Measurements from ENCODE around the gene BRD1.

Gene BRD1

GRCh38 chr22:49734882-49735281 lies 92.8 kb downstream of the BRD1 start:
- Histone ChIP-seq H3K36me3 (ENCODE audit: insufficient read depth, low read depth, low read length) (no peaks in the 10 kb centered on the region), H3K4me1 (ENCODE audit: insufficient read depth, low read length) (0 out of 2 replicates have a peak, but pooled peaks cover 3% of the 10 kb centered on the region), H3K27ac (ENCODE audit: low read length) (no peak overlapping the region), H3K4me3 (ENCODE audit: low read length) (no peak overlapping the region), H3K9me3 (ENCODE audit: insufficient read depth, low read depth, low read length) (peaks cover 17% of the 10 kb centered on the region), H3K27me3 (ENCODE audit: insufficient read depth, low read length) (no peaks in the 10 kb centered on the region; the same call in 1 of the 2 replicates), H3K9ac (ENCODE audit: low read depth, low read length) (no peak overlapping the region)

- H3K4me3 ChIP-seq (ENCODE audit: low read length) = no peak overlapping the region
- no peaks in the 10 kb centered on the region for H3K36me3 ChIP-seq (ENCODE audit: insufficient read depth, low read depth, low read length)
- H3K27me3 ChIP-seq (ENCODE audit: insufficient read depth, low read length) = no peaks in the 10 kb centered on the region; the same call in 1 of the 2 replicates
- peaks cover 14% of the 10 kb centered on the region for H3K9me3 ChIP-seq (ENCODE audit: insufficient read depth, low read depth, low read length)
- H3K4me1 ChIP-seq (ENCODE audit: insufficient read depth, low read length) = 0 out of 2 replicates have a peak, but pooled peaks cover 3% of the 10 kb centered on the region
- no peak overlapping the region for H3K27ac ChIP-seq (ENCODE audit: low read length)
- H3K9ac ChIP-seq (ENCODE audit: low read depth, low read length) = no peak overlapping the region
Measured at GRCh38 chr22:49734390-49734789, 93.3 kb downstream of the BRD1 start.

DNA sequence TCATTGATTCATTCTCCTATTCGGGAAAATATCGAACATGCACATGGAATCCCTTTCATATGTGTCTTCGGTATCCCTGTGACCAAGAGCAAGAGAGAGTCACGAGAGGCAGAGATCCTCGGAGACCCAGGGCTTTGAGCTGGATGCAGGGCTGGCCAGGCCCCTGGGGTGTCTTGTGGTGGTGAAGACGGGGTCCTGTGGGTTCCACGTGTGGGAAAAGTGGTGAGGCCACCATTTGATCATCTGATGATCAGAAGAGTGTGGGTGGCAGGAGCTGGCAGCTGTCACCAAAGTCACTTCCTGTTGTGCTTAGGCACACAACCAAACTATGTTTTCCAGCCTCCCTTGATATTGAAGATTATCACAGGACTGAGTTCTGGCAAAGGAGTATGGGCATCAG lies 94.0 kb downstream of the BRD1 start:
- Histone ChIP-seq H3K27ac (ENCODE audit: low read length) (no peak overlapping the region), H3K27me3 (ENCODE audit: insufficient read depth, low read length) (no peaks in the 10 kb centered on the region; the same call in 1 of the 2 replicates), H3K9me3 (ENCODE audit: insufficient read depth, low read depth, low read length) (peaks cover 6% of the 10 kb centered on the region), H3K4me1 (ENCODE audit: insufficient read depth, low read length) (0 out of 2 replicates have a peak, but pooled peaks cover 3% of the 10 kb centered on the region), H3K9ac (ENCODE audit: low read depth, low read length) (no peak overlapping the region), H3K36me3 (ENCODE audit: insufficient read depth, low read depth, low read length) (no peaks in the 10 kb centered on the region), H3K4me3 (ENCODE audit: low read length) (no peak overlapping the region)

DNA sequence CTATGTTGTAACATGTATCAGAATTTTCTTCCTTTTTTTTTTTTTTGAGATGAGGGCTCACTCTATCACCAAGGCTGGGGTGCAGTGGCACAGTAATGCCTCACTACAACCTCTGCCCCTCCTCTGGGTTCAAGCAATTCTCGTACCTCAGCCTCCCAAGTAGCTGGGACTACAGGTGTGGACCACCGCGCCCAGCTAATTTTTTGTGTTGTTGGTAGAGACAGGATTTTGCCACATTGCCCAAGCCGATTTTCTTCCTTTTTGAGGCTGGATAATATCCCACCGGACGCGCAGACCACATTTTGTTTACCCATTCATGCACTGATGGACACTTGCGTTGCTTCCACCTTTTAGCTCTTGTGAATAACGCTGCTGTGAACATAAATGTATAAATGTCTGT lies 97.0 kb downstream of the BRD1 start:
- Histone ChIP-seq H3K27me3 (ENCODE audit: insufficient read depth, low read length) (peaks cover 17% of the 10 kb centered on the region), H3K9me3 (ENCODE audit: insufficient read depth, low read depth, low read length) (no peaks in the 10 kb centered on the region; the same call in 1 of the 2 replicates), H3K4me1 (ENCODE audit: insufficient read depth, low read length) (0 out of 2 replicates have a peak, but pooled peaks cover 3% of the 10 kb centered on the region)

GRCh38 chr22:49728570-49729271 lies 99.0 kb downstream of the BRD1 start:
- no peaks in the 10 kb centered on the region for H3K36me3 ChIP-seq (ENCODE audit: insufficient read depth, low read depth, low read length)
- no peak overlapping the region for H3K27ac ChIP-seq (ENCODE audit: low read length)
- peaks cover 36% of the 10 kb centered on the region for H3K27me3 ChIP-seq (ENCODE audit: insufficient read depth, low read length)
- H3K4me1 ChIP-seq (ENCODE audit: insufficient read depth, low read length) = 0 out of 2 replicates have a peak, but pooled peaks cover 3% of the 10 kb centered on the region
- no peak overlapping the region for H3K9ac ChIP-seq (ENCODE audit: low read depth, low read length)
- no peak overlapping the region for H3K4me3 ChIP-seq (ENCODE audit: low read length)
- no peaks in the 10 kb centered on the region; the same call in 1 of the 2 replicates for H3K9me3 ChIP-seq (ENCODE audit: insufficient read depth, low read depth, low read length)

More for the DNA sequence above, 97.0 kb downstream of the BRD1 start:
- Histone ChIP-seq H3K27ac (ENCODE audit: low read length) (no peak overlapping the region), H3K9ac (ENCODE audit: low read depth, low read length) (no peak overlapping the region), H3K4me3 (ENCODE audit: low read length) (no peak overlapping the region), H3K36me3 (ENCODE audit: insufficient read depth, low read depth, low read length) (no peaks in the 10 kb centered on the region)

GRCh38 chr22:49727881-49728569 lies 99.6 kb downstream of the BRD1 start:
- no peaks in the 10 kb centered on the region; the same call in 1 of the 2 replicates for H3K9me3 ChIP-seq (ENCODE audit: insufficient read depth, low read depth, low read length)
- no peak overlapping the region for H3K9ac ChIP-seq (ENCODE audit: low read depth, low read length)
- H3K36me3 ChIP-seq (ENCODE audit: insufficient read depth, low read depth, low read length) = no peaks in the 10 kb centered on the region
- peaks cover 43% of the 10 kb centered on the region for H3K27me3 ChIP-seq (ENCODE audit: insufficient read depth, low read length)
- no peak overlapping the region for H3K4me3 ChIP-seq (ENCODE audit: low read length)
- 0 out of 2 replicates have a peak, but pooled peaks cover 2% of the 10 kb centered on the region for H3K4me1 ChIP-seq (ENCODE audit: insufficient read depth, low read length)
- no peak overlapping the region for H3K27ac ChIP-seq (ENCODE audit: low read length)

DNA sequence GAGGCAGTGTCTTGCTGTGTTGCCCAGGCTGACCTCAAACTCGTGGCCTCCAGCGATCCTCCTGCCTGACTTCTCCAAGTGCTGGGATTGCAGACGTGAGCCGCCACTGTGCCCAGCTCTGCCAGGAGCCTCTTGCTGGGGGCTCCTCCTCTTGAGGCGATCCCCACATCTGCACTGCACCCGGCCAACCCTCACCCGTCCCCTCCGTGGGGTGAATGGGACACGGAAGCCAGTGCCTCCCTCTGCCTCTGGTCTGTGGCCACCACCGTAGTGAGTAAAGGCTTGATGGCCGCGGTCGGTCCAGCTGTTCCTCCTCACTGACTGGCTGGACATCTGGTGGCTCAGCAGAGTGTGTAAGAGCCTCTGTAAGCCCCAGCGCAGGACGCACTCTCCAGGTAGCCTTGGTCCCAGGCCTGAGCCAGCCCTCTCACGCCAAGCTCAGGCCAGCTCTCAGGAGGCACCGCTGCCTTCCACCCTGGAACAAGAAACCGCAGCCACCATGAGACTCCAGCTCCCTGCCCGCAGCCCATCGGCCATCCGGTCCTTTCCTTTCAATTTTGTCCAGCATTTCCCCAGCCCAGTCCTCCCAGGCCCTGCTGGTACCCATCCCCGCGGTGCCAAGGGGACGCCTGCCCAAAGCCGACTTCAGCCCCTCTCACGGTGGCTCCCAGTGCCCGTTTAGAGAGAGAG lies 100.3 kb downstream of the BRD1 start:
- no peaks in the 10 kb centered on the region for H3K4me1 ChIP-seq (ENCODE audit: insufficient read depth, low read length)
- H3K27ac ChIP-seq (ENCODE audit: low read length) = no peak overlapping the region
- H3K27me3 ChIP-seq (ENCODE audit: insufficient read depth, low read length) = peaks cover 45% of the 10 kb centered on the region
- H3K4me3 ChIP-seq (ENCODE audit: low read length) = no peak overlapping the region
- no peaks in the 10 kb centered on the region for H3K36me3 ChIP-seq (ENCODE audit: insufficient read depth, low read depth, low read length)
- H3K9ac ChIP-seq (ENCODE audit: low read depth, low read length) = no peak overlapping the region
- H3K9me3 ChIP-seq (ENCODE audit: insufficient read depth, low read depth, low read length) = no peaks in the 10 kb centered on the region; the same call in 1 of the 2 replicates

- no peaks in the 10 kb centered on the region for H3K4me1 ChIP-seq (ENCODE audit: insufficient read depth, low read length)
- no peaks in the 10 kb centered on the region for H3K9me3 ChIP-seq (ENCODE audit: insufficient read depth, low read depth, low read length)
- H3K36me3 ChIP-seq (ENCODE audit: insufficient read depth, low read depth, low read length) = no peaks in the 10 kb centered on the region
- H3K4me3 ChIP-seq (ENCODE audit: low read length) = no peak overlapping the region
- peaks cover 45% of the 10 kb centered on the region for H3K27me3 ChIP-seq (ENCODE audit: insufficient read depth, low read length)
- H3K27ac ChIP-seq (ENCODE audit: low read length) = no peak overlapping the region
- no peak overlapping the region for H3K9ac ChIP-seq (ENCODE audit: low read depth, low read length)
Measured at GRCh38 chr22:49726701-49727101, 101.0 kb downstream of the BRD1 start.

- H3K27ac ChIP-seq (ENCODE audit: low read length) = no peak overlapping the region
- no peak overlapping the region for H3K9ac ChIP-seq (ENCODE audit: low read depth, low read length)
- no peaks in the 10 kb centered on the region for H3K4me1 ChIP-seq (ENCODE audit: insufficient read depth, low read length)
- no peaks in the 10 kb centered on the region for H3K9me3 ChIP-seq (ENCODE audit: insufficient read depth, low read depth, low read length)
- H3K27me3 ChIP-seq (ENCODE audit: insufficient read depth, low read length) = peaks cover 45% of the 10 kb centered on the region
- no peak overlapping the region for H3K4me3 ChIP-seq (ENCODE audit: low read length)
- H3K36me3 ChIP-seq (ENCODE audit: insufficient read depth, low read depth, low read length) = no peaks in the 10 kb centered on the region
Measured at GRCh38 chr22:49726022-49726681, 101.5 kb downstream of the BRD1 start.

- Histone ChIP-seq H3K4me1 (ENCODE audit: insufficient read depth, low read length) (no peaks in the 10 kb centered on the region), H3K27me3 (ENCODE audit: insufficient read depth, low read length) (peaks cover 45% of the 10 kb centered on the region)
Measured at GRCh38 chr22:49725516-49725915, 102.2 kb downstream of the BRD1 start.

GRCh38 chr22:49724893-49725489 lies 102.7 kb downstream of the BRD1 start:
- no peak overlapping the region for H3K27ac ChIP-seq (ENCODE audit: low read length)
- peaks cover 45% of the 10 kb centered on the region for H3K27me3 ChIP-seq (ENCODE audit: insufficient read depth, low read length)
- H3K9me3 ChIP-seq (ENCODE audit: insufficient read depth, low read depth, low read length) = no peaks in the 10 kb centered on the region
- peak overlapping the region; percentile 54; the same call in 1 of the 2 replicates for H3K4me3 ChIP-seq (ENCODE audit: low read length)
- H3K36me3 ChIP-seq (ENCODE audit: insufficient read depth, low read depth, low read length) = no peaks in the 10 kb centered on the region
- H3K4me1 ChIP-seq (ENCODE audit: insufficient read depth, low read length) = no peaks in the 10 kb centered on the region
- no peak overlapping the region for H3K9ac ChIP-seq (ENCODE audit: low read depth, low read length)

More at GRCh38 chr22:49725516-49725915, 102.2 kb downstream of the BRD1 start:
- no peak overlapping the region for H3K27ac ChIP-seq (ENCODE audit: low read length)
- H3K36me3 ChIP-seq (ENCODE audit: insufficient read depth, low read depth, low read length) = no peaks in the 10 kb centered on the region
- H3K4me3 ChIP-seq (ENCODE audit: low read length) = no peak overlapping the region
- H3K9ac ChIP-seq (ENCODE audit: low read depth, low read length) = no peak overlapping the region
- no peaks in the 10 kb centered on the region for H3K9me3 ChIP-seq (ENCODE audit: insufficient read depth, low read depth, low read length)

Data from iPS-20b (cell line).